NCI-H2227 (cell line): ENCODE results near the gene ATF1.
"Not testable (repeated sequence)": the region's sequence is repeated elsewhere in the genome, so short reads cannot be mapped to it uniquely, and the experiment has no call there.

Experiments used
- DNase-seq: peaks from one replicate; lab custom pipeline; 2025; ENCODE audit not compliant: unreplicated experiment; lab: John Stamatoyannopoulos, UW

Gene ATF1

GRCh38 chr12:50855218-50855617, 91.3 kb downstream of the ATF1 start:
- not testable (repeated sequence) for DNase-seq

GRCh38 chr12:50855679-50856078, 91.8 kb downstream of the ATF1 start:
- DNase-seq = not testable (repeated sequence)

GRCh38 chr12:50859621-50860310, 95.9 kb downstream of the ATF1 start:
- no peak for DNase-seq

- DNase-seq = no peak
Observed at GRCh38 chr12:50862316-50862715, 98.4 kb downstream of the ATF1 start.

GRCh38 chr12:50865266-50865665, 101.4 kb downstream of the ATF1 start:
- DNase-seq = no peak

- DNase-seq = not testable (repeated sequence)
Observed at GRCh38 chr12:50868881-50869280, 105.0 kb downstream of the ATF1 start.
